HCT116 (cell line): ENCODE results near the gene HOXB2. TPM values are rescaled to one million over a fixed set of nuclear protein-coding genes. Genes with fewer than 3 reads are reported as not detected.

ENCODE experiments used
- ATAC-seq: fragments of 200-7000 bp; cut with Tn5 transposase; 2 replicates; pipeline ENCODE4 v1.9.1; 2020; ENCODE audit warnings: mild to moderate bottlenecking, moderate library complexity
- BruUV-seq: library from RNA; stranded (reverse); fragments of 400-500 nt; replicated peaks from 2 replicates; lab custom pipeline; 2021; lab: Mats Ljungman, UMichigan
- CTCF ChIA-PET: fragments of 300-600 bp; sonication (Branson Sonifier 250); formaldehyde crosslinking; loops from one replicate; lab custom pipeline; 2021; ENCODE audit warnings: antibody characterized with exemption; lab: Charles Lee
- POLR2A ChIA-PET: fragments of 300-600, 350-600 bp; sonication (Branson Sonifier 250); formaldehyde crosslinking; loops from one replicate; lab custom pipeline; 2021; ENCODE audit warnings: antibody characterized with exemption; lab: Charles Lee
- RAD21 ChIA-PET, 2 experiments: fragments of 300-600 bp; sonication (Branson Sonifier 250); formaldehyde crosslinking; loops; one replicate each; lab custom pipeline; 2023; ENCODE audit warnings: low total read pairs in 2 of 2; ENCODE audit not compliant: uncharacterized antibody in 2 of 2, unreplicated experiment in 2 of 2, low non-redundant PET in 1 of 2; lab: Charles Lee
- DNase-seq: peaks from one replicate; pipeline ENCODE4 v3.0.0-alpha.2; 2010; ENCODE audit warnings: low read depth, low spot score
- H2AFZ ChIP-seq: fragments of 200-600 bp; shearing (Covaris generic), sonication (generic); 2 replicates; pipeline ENCODE4 v1.6.1; 2017; ENCODE audit warnings: low read depth, mixed run types, mixed read lengths, antibody characterized with exemption, low read length; ENCODE audit not compliant: poor library complexity, severe bottlenecking
- H3K27ac ChIP-seq: 2 replicates; pipeline ENCODE4 v1.5.1; 2012; ENCODE audit warnings: low read depth, low read length
- H3K27me3 ChIP-seq: fragments of 200-600 bp; sonication (generic); 2 replicates; pipeline ENCODE4 v1.6.1; 2016; ENCODE audit warnings: mixed run types, low read length, mixed read lengths; ENCODE audit not compliant: insufficient read depth
- H3K36me3 ChIP-seq, 2 experiments: fragments of 200-500 bp in 1 of 2; fragments of 200-600 bp in 1 of 2; sonication (Bioruptor generic) in 1 of 2; sonication (generic) in 1 of 2; 2 replicates each; pipeline versions ENCODE4 v1.5.1 to v1.6.1; 2014 to 2016; ENCODE audit warnings: low read length in 2 of 2, inconsistent platforms in 1 of 2, mixed read lengths in 1 of 2, mixed run types in 1 of 2; ENCODE audit not compliant: insufficient read depth in 2 of 2, control insufficient read depth in 1 of 2
- H3K4me1 ChIP-seq, 2 experiments: fragments of 200-600 bp in 1 of 2; sonication (generic) in 1 of 2; 2 replicates each; pipeline versions ENCODE4 v1.5.1 to v1.6.1; 2012 to 2017; ENCODE audit warnings: low read length in 2 of 2, inconsistent platforms in 1 of 2, mild to moderate bottlenecking in 1 of 2, mixed read lengths in 1 of 2, mixed run types in 1 of 2, moderate library complexity in 1 of 2; ENCODE audit not compliant: insufficient read depth in 2 of 2, control insufficient read depth in 1 of 2
- H3K4me2 ChIP-seq: fragments of 200-600 bp; sonication (generic); 2 replicates; pipeline ENCODE4 v1.6.1; 2017; ENCODE audit warnings: mixed run types, low read length, mixed read lengths
- H3K4me3 ChIP-seq, 2 experiments: fragments of 200-600 bp in 1 of 2; sonication (generic) in 1 of 2; replicated peaks in 1 of 2; 2 replicates each; pipeline ENCODE4 v1.5.1; 2011 to 2016; ENCODE audit warnings: low read length in 2 of 2, control low read depth in 1 of 2, low read depth in 1 of 2, mild to moderate bottlenecking in 1 of 2, mixed read lengths in 1 of 2, mixed run types in 1 of 2
- H3K79me2 ChIP-seq: fragments of 200-600 bp; sonication (generic); 2 replicates; pipeline ENCODE4 v1.6.1; 2017; ENCODE audit warnings: mild to moderate bottlenecking, mixed run types, low read length, moderate library complexity, mixed read lengths; ENCODE audit not compliant: insufficient read depth
- H3K9ac ChIP-seq: fragments of 200-600 bp; sonication (generic); 2 replicates; pipeline ENCODE4 v1.6.1; 2016; ENCODE audit warnings: low read length, mixed read lengths
- H3K9me2 ChIP-seq: fragments of 200-600 bp; sonication (generic), shearing (Covaris generic); 2 replicates; pipeline ENCODE4 v1.6.1; 2017; ENCODE audit warnings: mixed run types, mild to moderate bottlenecking, moderate library complexity; ENCODE audit not compliant: insufficient read depth
- H3K9me3 ChIP-seq, 2 experiments: fragments of 200-500 bp in 1 of 2; fragments of 200-600 bp in 1 of 2; sonication (Bioruptor generic) in 1 of 2; sonication (generic) in 1 of 2; 2 replicates each; pipeline ENCODE4 v1.6.1; 2014 to 2017; ENCODE audit warnings: low read length in 2 of 2, mixed read lengths in 2 of 2, inconsistent platforms in 1 of 2, low read depth in 1 of 2, mild to moderate bottlenecking in 1 of 2, mixed run types in 1 of 2, moderate library complexity in 1 of 2; ENCODE audit not compliant: control insufficient read depth in 1 of 2, insufficient read depth in 1 of 2
- H4K20me1 ChIP-seq: fragments of 200-600 bp; sonication (generic), shearing (Covaris generic); 2 replicates; pipeline ENCODE4 v1.6.1; 2017; ENCODE audit warnings: mixed run types, mild to moderate bottlenecking, moderate library complexity; ENCODE audit not compliant: insufficient read depth
- CBX3 ChIP-seq: IDR thresholded peaks from 2 replicates; pipeline ENCODE4 v1.6.1; 2012; ENCODE audit warnings: low read depth
- ELF1 ChIP-seq: IDR thresholded peaks from 2 replicates; pipeline ENCODE4 v1.6.1; 2012; ENCODE audit warnings: low read depth, borderline replicate concordance
- EZH2 ChIP-seq: fragments of 200-600 bp; sonication (generic); IDR thresholded peaks from 2 replicates; pipeline ENCODE4 v1.6.1; 2017; ENCODE audit warnings: antibody characterized with exemption, mixed run types
- FOSL1 ChIP-seq: IDR thresholded peaks from 2 replicates; pipeline ENCODE4 v1.6.1; 2012; ENCODE audit warnings: low read depth
- JUND ChIP-seq: IDR thresholded peaks from 2 replicates; pipeline ENCODE4 v1.6.1; 2012
- POLR2A ChIP-seq: IDR thresholded peaks from 2 replicates; pipeline ENCODE4 v1.7.0; 2011; ENCODE audit warnings: borderline replicate concordance; ENCODE audit not compliant: insufficient read depth, insufficient read length; ENCODE audit errors: extremely low read depth
- POLR2AphosphoS5 ChIP-seq: IDR thresholded peaks from 2 replicates; pipeline ENCODE4 v1.6.1; 2011; ENCODE audit warnings: mild to moderate bottlenecking, low read depth, low read length, moderate library complexity
- SP1 ChIP-seq: IDR thresholded peaks from 2 replicates; pipeline ENCODE4 v1.6.1; 2012; ENCODE audit warnings: low read depth
- YY1 ChIP-seq: IDR thresholded peaks from 2 replicates; pipeline ENCODE4 v1.6.1; 2011; ENCODE audit warnings: low read length, low read depth, moderate library complexity, mild to moderate bottlenecking; ENCODE audit not compliant: insufficient replicate concordance; ENCODE audit errors: extremely low read depth
- ZFX ChIP-seq: fragments of 450-650 bp; IDR thresholded peaks from 2 replicates; pipeline ENCODE4 v1.6.1; 2017
- ZNF274 ChIP-seq: fragments of 200-500 bp; sonication (Bioruptor generic); IDR thresholded peaks from 2 replicates; pipeline ENCODE4 v1.6.1; 2014; ENCODE audit warnings: mild to moderate bottlenecking, low read depth, low read length, inconsistent platforms
- intact Hi-C: fragments of 100-400 bp; cut with micrococcal nuclease; formaldehyde crosslinking; loops from 2 replicates; pipeline ENCODE4 v1.10.0; 2022
- total RNA-seq: library from RNA; stranded (reverse); gene quantifications from one replicate; pipeline ENCODE4 v1.2.1, GENCODE V29; 2021; ENCODE audit not compliant: unreplicated experiment

HOXB2 gene
- total RNA-seq, 1 experiment from 2014 or later: 2.0 TPM

DNA sequence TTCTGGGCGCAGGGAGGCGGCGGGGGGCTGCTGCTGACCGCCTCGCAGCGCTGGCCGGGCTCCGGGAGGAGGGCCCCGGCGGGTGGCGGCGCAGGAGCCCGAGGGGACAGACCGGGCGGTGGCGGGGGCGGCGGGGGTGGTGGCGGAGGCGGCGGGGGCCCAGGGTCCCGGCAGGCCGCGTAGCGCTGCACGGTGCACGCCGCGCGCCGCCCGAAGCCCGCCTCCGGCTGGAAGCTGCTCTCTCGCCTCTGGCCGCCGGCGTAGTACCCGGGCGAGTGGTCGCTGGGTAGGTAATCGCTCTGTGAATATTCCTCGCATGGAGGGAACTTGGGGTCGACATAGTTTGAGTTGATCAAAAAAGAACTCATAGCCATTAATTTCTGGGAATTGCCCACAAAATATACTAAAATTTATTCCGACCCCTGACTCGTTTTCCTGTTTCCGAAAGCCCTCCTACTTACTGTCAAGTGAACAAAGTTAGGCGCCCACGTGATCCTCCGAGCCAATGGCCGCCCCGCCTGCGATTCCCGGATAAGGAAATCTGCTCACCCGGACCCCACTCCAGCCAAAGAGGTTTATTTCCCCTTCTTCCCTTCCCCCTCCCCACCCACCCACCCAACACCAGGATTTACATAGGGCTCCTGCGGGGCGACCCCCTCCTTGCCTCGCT, 33.2 kb upstream of the HOXB2 start, which contains the start of gene HOXB4:
TSS of gene HOXB4 (minus strand) at position 405 of the 670 bp plus-strand sequence. CDS start at position 374, 31 bp downstream.
- TF ChIP-seq JUND (no peak), CBX3 (no peak), ZFX (peak; percentile 15; the same call in 1 of the 2 replicates)
- H3K36me3 ChIP-seq: no peaks in the 10 kb centered on the region
- no peaks in the 10 kb centered on the region for H3K9me2 ChIP-seq
- no TSS peak for BruUV-seq
- ChIA-PET CTCF (no interaction called here), POLR2A (interaction anchor here (1.1 kb wide), 1 partner anchor 106 kb away, joined by 3 read pairs; no protein-coding TSS in a partner anchor), RAD21 (no interaction called here)
- peak within 1 kb of the TSS; percentile 91 for H3K27ac ChIP-seq
- DNase-seq (no peak), ATAC-seq (peak; percentile 60)
- H4K20me1 ChIP-seq: no peaks in the 10 kb centered on the region
- peaks cover 9 to 28% of the 10 kb centered on the region in 2 experiments for H3K4me1 ChIP-seq
- no peaks in the 10 kb centered on the region for H3K9me3 ChIP-seq
- intact Hi-C loops: no loop called here
- H3K79me2 ChIP-seq: peaks cover 92% of the 10 kb centered on the region
- H3K27me3 ChIP-seq: no peaks in the 10 kb centered on the region
- peak within 1 kb of the TSS; percentile 70 for H3K9ac ChIP-seq
- peak within 1 kb of the TSS; percentile 98 for H3K4me2 ChIP-seq
- no peak within 1 kb of the TSS for H2AFZ ChIP-seq
- peak within 1 kb of the TSS; percentile 57 to 58 for H3K4me3 ChIP-seq

DNA sequence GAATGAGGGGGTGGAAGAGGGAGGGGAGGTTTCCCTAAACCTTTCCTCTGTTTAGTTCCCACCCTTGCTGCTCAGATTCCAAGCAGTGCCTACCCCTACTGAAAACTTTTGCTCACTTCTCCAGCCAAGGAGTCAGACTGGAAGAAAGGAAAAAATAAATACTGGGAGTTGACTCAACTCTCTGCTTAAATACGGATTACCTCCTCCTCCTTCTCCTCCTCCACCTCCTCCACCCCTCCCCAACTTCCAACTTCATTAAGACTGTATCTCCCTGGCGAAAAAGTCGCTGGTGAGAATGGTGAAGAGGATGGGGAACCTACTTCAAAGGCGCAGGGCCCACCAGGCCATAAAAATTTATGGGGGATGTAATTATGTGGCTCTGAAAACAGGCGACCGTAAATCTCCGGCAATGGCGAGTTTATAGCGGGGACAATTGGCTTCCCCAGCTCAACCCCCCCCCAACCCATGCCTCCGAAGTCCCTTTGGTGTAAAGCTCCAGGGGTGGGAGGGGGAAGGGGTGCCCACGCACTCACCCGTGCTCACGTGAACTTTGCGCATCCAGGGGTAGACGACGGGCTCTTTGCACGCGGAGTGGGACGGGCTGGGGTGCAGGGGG, 32.5 kb upstream of the HOXB2 start:
- H3K4me3 ChIP-seq: peak overlapping the region; percentile 57 to 58
- TF ChIP-seq SP1 (no peak), YY1 (no peak), CBX3 (no peak), POLR2AphosphoS5 (no peak), ELF1 (no peak), FOSL1 (no peak), ZNF274 (no peak), POLR2A (no peak), EZH2 (no peak), ZFX (no peak)
- H3K27me3 ChIP-seq: no peaks in the 10 kb centered on the region
- peak overlapping the region; percentile 70 for H3K9ac ChIP-seq
- no peaks in the 10 kb centered on the region for H4K20me1 ChIP-seq
- intact Hi-C loops: no loop called here
- H3K9me3 ChIP-seq: no peaks in the 10 kb centered on the region
- H3K9me2 ChIP-seq: no peaks in the 10 kb centered on the region
- peaks cover 87% of the 10 kb centered on the region for H3K79me2 ChIP-seq
- ATAC-seq (peak; percentile 7; the same call in 1 of the 2 replicates), DNase-seq (no peak)
- ChIA-PET CTCF (interaction anchor here (0.9 kb wide), 1 partner anchor 10 kb away, joined by 3 read pairs; no protein-coding TSS in a partner anchor), POLR2A (no interaction called here), RAD21 (no interaction called here)
- BruUV-seq: no TSS peak
- H2AFZ ChIP-seq: no peak overlapping the region
- peak overlapping the region; percentile 66 for H3K4me2 ChIP-seq
- peak overlapping the region; percentile 91 for H3K27ac ChIP-seq
- peaks cover 6 to 22% of the 10 kb centered on the region in 2 experiments; a peak in 3 of 4 replicates for H3K4me1 ChIP-seq
- no peaks in the 10 kb centered on the region for H3K36me3 ChIP-seq
